Endothelial cell (in vitro differentiated cells): ENCODE data around the gene MACROD2. TPM values are rescaled to one million over a fixed set of nuclear protein-coding genes. Genes with fewer than 3 reads are reported as not detected.

Source experiments
- DNase-seq: peaks from one replicate; pipeline ENCODE4 v3.0.0; 2021; ENCODE audit warnings: low spot score
- H3K27ac Mint-ChIP-seq: one replicate; pipeline ENCODE4 v1.8.0; 2021; ENCODE audit warnings: mixed read lengths, inconsistent platforms; ENCODE audit not compliant: unreplicated experiment
- H3K27me3 Mint-ChIP-seq: one replicate; pipeline ENCODE4 v1.8.0; 2021; ENCODE audit warnings: mild to moderate bottlenecking, moderate library complexity, mixed read lengths, inconsistent platforms; ENCODE audit not compliant: unreplicated experiment
- H3K36me3 Mint-ChIP-seq: one replicate; pipeline ENCODE4 v1.8.0; 2021; ENCODE audit warnings: mild to moderate bottlenecking, low read depth, mixed read lengths, inconsistent platforms; ENCODE audit not compliant: unreplicated experiment
- H3K4me1 Mint-ChIP-seq: one replicate; pipeline ENCODE4 v1.8.0; 2021; ENCODE audit warnings: mild to moderate bottlenecking, mixed read lengths, inconsistent platforms; ENCODE audit not compliant: unreplicated experiment
- H3K4me3 Mint-ChIP-seq: one replicate; pipeline ENCODE4 v1.8.0; 2021; ENCODE audit warnings: mild to moderate bottlenecking, mixed read lengths, inconsistent platforms; ENCODE audit not compliant: unreplicated experiment
- H3K9me3 Mint-ChIP-seq: one replicate; pipeline ENCODE4 v1.8.0; 2021; ENCODE audit warnings: mixed read lengths, inconsistent platforms; ENCODE audit not compliant: unreplicated experiment
- total RNA-seq: library from RNA; stranded (reverse); fragmentation: NEBNext Ultra II Directional; extraction: Animal tissue kit (Norgen Biotek cat#: 25700); gene quantifications from one replicate; pipeline ENCODE4 v1.2.1, GENCODE V29; 2021; ENCODE audit not compliant: unreplicated experiment
- TF ChIP-seq, protein P1 (sequence below): fragments of 200-600 bp; sonication (generic); IDR thresholded peaks from one replicate; pipeline ENCODE4 v1.5.0; 2021; ENCODE audit warnings: antibody characterized with exemption; ENCODE audit not compliant: unreplicated experiment

Gene MACROD2
- total RNA-seq, 1 donor from 2014 or later: 6.4 TPM

DNA sequence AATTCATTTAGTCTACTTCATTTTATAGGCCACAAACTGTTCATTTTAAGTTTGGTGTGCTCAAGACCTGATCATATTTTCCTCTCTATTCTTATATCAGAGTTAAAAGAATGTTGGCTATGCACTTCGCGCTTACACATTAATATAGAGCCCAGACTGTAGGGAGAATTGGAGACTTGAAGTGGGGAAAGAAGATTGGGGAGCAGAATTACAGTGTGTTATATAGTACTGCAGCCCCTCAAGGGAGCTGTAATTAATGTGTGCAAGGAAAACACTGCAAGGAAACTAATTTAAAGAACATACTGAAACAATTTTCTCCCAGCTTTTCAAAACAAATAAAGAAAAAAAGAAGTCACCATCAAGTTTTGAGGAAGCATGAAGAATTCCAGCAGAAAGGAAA, 914.8 kb downstream of the MACROD2 start:
- Mint-ChIP-seq H3K36me3 (no peaks in the 10 kb centered on the region), H3K9me3 (no peaks in the 10 kb centered on the region), H3K27me3 (no peaks in the 10 kb centered on the region), H3K4me3 (no peak overlapping the region), H3K4me1 (no peaks in the 10 kb centered on the region), H3K27ac (no peak overlapping the region)
- DNase-seq: no peak
- TF ChIP-seq, protein P1, sequence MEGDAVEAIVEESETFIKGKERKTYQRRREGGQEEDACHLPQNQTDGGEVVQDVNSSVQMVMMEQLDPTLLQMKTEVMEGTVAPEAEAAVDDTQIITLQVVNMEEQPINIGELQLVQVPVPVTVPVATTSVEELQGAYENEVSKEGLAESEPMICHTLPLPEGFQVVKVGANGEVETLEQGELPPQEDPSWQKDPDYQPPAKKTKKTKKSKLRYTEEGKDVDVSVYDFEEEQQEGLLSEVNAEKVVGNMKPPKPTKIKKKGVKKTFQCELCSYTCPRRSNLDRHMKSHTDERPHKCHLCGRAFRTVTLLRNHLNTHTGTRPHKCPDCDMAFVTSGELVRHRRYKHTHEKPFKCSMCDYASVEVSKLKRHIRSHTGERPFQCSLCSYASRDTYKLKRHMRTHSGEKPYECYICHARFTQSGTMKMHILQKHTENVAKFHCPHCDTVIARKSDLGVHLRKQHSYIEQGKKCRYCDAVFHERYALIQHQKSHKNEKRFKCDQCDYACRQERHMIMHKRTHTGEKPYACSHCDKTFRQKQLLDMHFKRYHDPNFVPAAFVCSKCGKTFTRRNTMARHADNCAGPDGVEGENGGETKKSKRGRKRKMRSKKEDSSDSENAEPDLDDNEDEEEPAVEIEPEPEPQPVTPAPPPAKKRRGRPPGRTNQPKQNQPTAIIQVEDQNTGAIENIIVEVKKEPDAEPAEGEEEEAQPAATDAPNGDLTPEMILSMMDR: no peak

DNA sequence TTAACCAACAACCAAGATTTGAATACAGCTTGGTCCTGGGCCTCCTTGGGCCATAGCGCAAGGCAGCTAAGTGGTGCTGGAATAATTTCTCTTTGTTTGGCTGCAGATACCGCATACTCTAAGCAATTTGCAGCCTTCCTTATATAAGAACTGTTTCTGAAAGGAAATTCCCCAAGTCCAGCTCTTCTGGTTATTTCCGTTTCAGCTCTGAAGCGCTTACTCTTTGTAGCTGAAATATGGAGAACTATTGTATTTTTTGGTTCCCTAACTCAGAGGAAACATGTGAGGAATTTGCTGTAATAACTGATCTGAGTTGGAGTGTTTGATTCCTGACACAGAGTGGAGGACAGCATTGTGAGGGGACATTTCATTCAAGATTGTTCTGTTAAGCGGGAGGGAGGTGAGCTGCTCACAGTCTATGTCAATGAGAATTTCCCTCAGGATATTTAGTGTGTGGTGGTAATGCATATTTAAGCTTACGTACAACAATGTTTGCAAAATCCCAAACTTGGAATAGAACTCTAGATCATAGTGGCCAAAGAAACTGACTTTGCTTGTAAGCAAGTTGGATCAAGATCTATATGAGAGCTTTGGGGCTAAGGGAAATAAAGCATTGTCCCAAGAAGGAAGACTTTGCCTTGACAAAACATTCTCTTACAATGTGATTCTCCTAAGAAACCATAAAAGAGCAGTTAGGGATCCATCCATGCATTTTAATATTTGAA, 918.7 kb downstream of the MACROD2 start:
- Mint-ChIP-seq H3K4me3 (no peak overlapping the region), H3K27me3 (no peaks in the 10 kb centered on the region), H3K4me1 (no peaks in the 10 kb centered on the region), H3K36me3 (no peaks in the 10 kb centered on the region), H3K9me3 (no peaks in the 10 kb centered on the region), H3K27ac (no peak overlapping the region)
- no peak for DNase-seq
- TF ChIP-seq, protein P1: no peak

DNA sequence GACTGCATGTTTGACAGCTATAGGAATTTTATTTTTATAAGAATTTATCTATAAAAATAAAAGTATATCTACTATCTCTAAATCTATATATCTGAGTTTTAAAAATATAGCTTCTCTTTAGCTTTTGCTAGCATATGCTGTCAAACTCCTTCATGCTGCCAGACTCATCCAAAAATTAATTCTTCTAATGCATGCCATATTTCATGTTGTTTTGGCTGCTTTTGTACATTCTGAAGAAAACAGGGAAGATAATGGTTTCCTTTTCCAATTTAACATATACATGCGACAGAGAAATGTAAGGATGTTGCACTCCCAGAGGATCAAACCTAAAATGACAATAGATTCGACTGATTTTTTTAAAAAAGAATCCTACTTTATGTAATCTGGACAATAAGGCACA, 919.3 kb downstream of the MACROD2 start:
- peaks cover 5% of the 10 kb centered on the region for H3K4me1 Mint-ChIP-seq
- no peak overlapping the region for H3K4me3 Mint-ChIP-seq
- no peaks in the 10 kb centered on the region for H3K9me3 Mint-ChIP-seq
- H3K36me3 Mint-ChIP-seq: no peaks in the 10 kb centered on the region
- DNase-seq: no peak
- H3K27me3 Mint-ChIP-seq: no peaks in the 10 kb centered on the region
- TF ChIP-seq, protein P1: no peak
- no peak overlapping the region for H3K27ac Mint-ChIP-seq

DNA sequence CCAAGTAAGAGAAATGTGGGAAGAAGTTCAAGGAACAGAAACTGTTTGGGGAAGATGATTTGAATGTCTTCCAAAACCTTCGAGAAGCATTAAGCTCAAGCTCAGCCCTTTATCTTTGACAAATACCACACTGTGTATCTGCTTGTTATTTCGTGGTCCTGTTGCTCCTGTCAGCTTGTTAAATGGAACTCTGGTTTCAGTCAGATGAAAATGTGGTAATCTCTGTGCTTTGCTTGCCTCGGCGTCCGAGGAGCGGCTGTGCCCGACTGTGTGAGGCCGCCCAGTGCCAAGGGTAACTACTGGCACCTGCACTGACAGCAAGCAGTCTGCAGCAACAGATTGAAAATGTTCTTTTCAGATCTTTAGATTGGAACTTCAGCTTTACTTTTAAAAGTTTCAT, 920.0 kb downstream of the MACROD2 start:
- Mint-ChIP-seq H3K27ac (no peak overlapping the region), H3K27me3 (no peaks in the 10 kb centered on the region), H3K4me1 (peaks cover 11% of the 10 kb centered on the region), H3K36me3 (no peaks in the 10 kb centered on the region), H3K4me3 (no peak overlapping the region), H3K9me3 (no peaks in the 10 kb centered on the region)
- DNase-seq: no peak
- TF ChIP-seq, protein P1: no peak

DNA sequence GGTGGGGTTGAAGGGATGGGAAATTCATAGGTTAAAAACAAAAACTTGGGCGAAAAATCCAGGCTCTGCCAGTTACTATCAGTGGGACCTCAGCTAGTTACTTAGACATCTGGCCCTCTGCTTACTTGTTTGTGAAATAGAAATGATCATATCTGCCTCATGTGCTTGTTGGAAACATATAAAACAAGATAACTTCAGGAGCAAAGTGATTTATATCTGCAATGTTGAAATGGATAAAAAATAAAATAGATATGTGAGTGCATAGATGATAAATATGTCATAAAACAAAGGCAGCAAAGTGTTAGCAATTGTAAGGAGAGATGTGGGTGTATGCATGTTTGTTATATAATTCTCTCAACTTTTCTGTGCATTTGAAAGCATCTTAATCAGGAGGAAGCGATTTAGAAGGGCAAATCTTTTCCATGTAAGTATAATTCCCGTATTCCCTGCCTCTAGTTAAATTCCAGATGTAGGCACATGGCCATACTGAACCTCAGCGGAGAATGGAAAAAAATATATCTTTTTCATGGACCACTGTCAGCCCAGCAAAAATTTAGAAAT, 921.1 kb downstream of the MACROD2 start:
- H3K4me1 Mint-ChIP-seq: peaks cover 11% of the 10 kb centered on the region
- TF ChIP-seq, protein P1: no peak
- no peak for DNase-seq
- H3K36me3 Mint-ChIP-seq: no peaks in the 10 kb centered on the region
- no peaks in the 10 kb centered on the region for H3K27me3 Mint-ChIP-seq
- no peak overlapping the region for H3K4me3 Mint-ChIP-seq
- no peaks in the 10 kb centered on the region for H3K9me3 Mint-ChIP-seq
- H3K27ac Mint-ChIP-seq: no peak overlapping the region
